Jurkat, Clone E6-1 (cell line): Measurements from ENCODE around the gene SMARCA4.
"Not testable (repeated sequence)": the region's sequence is repeated elsewhere in the genome, so short reads cannot be mapped to it uniquely, and the experiment has no call there.

ENCODE experiments used
- DNase-seq: peaks from one replicate; pipeline ENCODE4 v3.0.0-alpha.2; 2011; ENCODE audit warnings: low read depth, low spot score
- H3K4me3 ChIP-seq: 2 replicates; pipeline ENCODE4 v1.5.1; 2011; ENCODE audit warnings: mild to moderate bottlenecking, low read length, control low read depth, moderate library complexity

SMARCA4 gene

DNA sequence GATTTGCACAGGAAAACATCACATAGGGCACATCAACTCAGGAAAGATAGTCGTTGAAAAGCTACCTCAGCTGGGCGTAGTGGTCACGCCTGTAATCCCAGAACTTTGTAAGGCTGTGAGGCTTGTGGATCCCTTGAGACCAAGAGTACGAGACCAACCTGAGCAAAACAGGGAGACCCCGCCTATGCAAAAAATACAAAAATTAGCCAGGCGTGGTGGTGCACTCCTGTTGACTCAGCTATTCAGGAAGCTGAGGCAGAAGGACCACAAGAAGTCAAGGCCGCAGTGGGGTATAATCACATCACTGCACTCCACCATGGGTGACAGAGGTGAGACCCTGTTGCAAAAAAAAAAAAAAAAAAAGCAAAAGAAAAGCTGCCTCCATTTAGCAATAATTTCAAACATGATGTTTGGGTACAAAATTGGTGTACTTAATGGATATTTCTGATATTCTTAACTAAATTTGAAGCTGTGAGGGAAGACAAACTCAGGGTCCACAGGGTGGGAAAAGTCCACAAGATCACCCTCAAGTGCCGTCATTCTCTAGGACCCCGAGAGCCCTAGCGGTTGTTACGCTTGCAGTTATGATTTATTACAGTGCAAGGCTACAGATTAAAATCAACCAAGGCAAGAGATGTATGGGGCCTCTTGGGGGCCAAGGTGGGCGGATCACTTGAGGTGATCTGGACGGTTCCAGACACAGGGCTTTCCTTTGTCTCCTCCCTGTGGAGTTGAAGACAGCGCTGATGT is 86.0 kb downstream of the SMARCA4 start:
- DNase-seq, result no peak

DNA sequence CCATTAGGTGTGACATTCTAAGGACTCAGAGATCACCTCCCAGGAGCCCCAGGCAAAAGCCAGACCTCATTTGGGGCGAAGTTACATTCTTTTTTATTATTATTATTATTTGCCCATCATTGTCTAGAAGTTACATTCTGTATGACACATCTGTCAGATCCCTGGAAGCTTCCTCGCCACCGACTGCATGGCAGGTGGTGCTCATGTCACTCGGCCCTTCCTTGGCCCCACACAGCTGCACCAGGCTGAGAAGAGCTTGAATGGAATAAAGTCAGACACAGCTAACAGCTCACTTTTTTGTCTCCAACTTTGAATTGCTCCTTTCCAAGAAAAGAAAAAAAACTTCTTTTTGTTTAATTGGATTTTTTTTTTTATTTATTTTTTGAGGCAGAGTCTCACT is 87.0 kb downstream of the SMARCA4 start:
- no peak for DNase-seq
- H3K4me3 ChIP-seq, result no peak overlapping the region

More for the DNA sequence above, 86.0 kb downstream of the SMARCA4 start:
- H3K4me3 ChIP-seq, result no peak overlapping the region

GRCh38 chr19:11050323-11051114 is 89.7 kb downstream of the SMARCA4 start:
- no peak for DNase-seq
- H3K4me3 ChIP-seq, result no peak overlapping the region

DNA sequence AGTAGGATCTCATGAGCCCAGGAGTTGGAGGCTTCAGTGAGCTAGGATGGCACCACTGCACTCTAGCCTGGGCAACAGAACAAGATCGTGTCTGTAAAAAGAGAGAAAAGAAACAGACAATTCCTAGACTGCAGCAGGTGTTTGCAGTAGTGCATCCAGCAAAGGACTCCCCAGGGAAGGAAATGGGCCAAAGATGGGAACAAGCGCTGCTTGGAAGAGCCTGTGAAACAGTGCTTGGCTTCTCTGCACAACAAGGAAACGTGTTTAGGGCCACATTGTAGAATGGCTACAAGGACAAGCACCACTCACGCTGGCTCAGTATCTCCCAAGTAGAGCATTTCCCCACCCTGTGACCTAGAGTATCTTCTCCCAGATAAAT is 93.0 kb downstream of the SMARCA4 start:
- no peak overlapping the region for H3K4me3 ChIP-seq
- no peak for DNase-seq

GRCh38 chr19:11054200-11054599 is 93.4 kb downstream of the SMARCA4 start:
- no peak overlapping the region for H3K4me3 ChIP-seq
- no peak for DNase-seq

DNA sequence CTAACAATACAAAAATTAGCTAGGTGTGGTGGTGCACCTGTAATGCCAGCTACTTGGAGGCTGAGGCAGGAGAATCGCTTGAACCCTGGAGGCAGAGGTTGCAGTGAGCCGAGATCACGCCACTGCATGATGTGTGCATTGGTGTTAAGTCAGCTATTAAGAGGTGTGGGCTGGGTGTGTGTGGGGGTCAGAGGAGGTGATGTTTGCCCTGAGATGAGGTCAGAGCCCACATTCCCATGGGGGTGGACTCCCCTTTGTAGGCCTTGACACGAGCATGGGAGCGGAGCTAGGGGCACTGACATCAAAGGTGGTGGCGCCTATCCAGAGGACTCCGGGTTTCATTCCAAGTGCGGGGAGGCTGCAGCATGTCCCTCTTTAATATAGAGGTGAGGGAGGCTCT is 93.8 kb downstream of the SMARCA4 start:
- no peak for DNase-seq
- no peak overlapping the region for H3K4me3 ChIP-seq

DNA sequence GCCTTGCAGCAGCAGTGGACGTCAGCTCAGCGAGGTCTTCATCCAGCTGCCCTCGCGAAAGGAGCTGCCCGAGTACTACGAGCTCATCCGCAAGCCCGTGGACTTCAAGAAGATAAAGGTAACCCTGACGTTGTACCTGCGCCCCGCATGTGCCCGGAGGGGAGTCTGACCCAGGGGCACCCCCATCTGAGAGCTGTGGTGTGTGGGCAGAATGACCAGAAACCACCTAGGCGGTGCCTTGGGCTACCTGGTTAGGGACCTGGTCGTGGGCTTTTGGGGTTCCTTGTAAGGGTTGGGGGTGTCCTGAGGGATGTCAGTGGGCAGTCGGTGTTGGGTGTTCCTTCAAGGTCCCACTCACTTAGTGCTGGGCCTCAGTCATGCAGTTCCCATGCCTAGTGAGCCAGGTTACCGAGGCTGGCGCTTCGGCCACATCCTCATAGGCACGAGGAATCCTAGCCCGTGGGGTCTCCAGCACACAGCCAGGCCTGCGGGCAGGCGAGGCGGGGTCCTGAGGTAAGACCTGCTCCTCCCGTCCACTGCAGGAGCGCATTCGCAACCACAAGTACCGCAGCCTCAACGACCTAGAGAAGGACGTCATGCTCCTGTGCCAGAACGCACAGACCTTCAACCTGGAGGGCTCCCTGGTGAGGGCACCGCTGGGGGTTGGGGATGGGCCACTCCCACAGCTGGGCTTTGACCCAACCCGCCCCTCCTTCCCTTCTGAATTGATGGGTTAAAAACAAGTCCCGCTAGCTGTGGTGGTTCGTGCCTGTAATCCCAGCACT is 97.6 kb downstream of the SMARCA4 start:
- H3K4me3 ChIP-seq, result no peak overlapping the region
- DNase-seq, result no peak

DNA sequence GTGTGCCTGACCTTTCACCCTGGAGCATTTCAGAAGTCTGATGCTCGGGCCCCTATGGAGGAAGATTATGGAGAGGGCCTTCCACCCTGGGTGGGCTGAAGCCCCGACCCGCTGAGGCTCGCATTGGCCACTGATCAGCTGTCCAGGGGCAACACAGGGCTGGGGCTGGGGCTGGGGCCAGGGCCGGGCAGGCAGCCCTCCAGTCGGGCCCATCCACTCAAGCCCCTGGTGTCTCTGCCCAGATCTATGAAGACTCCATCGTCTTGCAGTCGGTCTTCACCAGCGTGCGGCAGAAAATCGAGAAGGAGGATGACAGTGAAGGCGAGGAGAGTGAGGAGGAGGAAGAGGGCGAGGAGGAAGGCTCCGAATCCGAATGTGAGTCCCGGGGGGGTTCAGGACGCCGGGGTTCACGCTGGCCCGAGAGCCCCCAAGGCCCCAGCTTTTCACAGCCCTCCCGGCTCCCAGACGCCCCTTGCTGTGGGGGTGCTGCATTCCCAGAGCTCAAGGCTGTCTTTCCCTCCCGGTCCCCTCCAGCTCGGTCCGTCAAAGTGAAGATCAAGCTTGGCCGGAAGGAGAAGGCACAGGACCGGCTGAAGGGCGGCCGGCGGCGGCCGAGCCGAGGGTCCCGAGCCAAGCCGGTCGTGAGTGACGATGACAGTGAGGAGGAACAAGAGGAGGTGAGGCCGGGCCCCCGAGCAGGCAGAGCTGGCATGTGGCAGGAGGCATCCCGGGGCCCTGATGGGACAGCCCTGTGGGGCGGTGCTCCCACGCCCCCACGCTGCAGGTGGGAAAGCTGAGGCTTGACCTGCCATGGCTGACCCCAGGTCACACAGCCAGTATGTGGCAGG is 98.9 kb downstream of the SMARCA4 start:
- DNase-seq, result no peak
- H3K4me3 ChIP-seq, result no peak overlapping the region

DNA sequence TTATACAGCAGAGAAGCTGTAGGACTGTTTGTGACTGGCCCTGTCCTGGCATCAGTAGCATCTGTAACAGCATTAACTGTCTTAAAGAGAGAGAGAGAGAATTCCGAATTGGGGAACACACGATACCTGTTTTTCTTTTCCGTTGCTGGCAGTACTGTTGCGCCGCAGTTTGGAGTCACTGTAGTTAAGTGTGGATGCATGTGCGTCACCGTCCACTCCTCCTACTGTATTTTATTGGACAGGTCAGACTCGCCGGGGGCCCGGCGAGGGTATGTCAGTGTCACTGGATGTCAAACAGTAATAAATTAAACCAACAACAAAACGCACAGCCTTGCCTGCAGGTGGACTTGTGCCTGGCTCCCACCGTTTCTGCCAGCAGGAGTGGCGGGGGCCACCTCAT is 101.1 kb downstream of the SMARCA4 start:
- H3K4me3 ChIP-seq, result no peak overlapping the region
- no peak for DNase-seq

DNA sequence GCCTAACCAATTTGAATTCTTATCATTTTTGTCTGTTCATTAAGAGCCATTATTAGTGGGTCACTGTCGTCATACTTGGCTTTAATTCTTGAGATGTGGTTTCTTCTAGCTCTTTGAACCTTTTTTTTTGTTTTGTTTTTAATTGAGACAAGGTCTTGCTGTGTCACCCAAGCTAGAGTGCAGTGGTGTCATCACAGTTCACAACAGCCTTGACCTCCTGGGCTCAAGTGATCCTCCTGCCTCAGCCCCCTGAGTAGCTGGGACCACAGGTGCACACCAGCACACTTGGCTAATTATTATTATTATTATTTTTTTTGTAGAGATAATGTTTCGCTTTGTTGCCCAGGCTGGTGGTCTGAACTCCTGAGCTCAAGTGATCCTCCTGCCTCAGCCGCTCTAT is 102.6 kb downstream of the SMARCA4 start:
- no peak for DNase-seq
- H3K4me3 ChIP-seq, result no peak overlapping the region

GRCh38 chr19:11064831-11065303 is 104.0 kb downstream of the SMARCA4 start:
- H3K4me3 ChIP-seq, result no peak overlapping the region
- no peak for DNase-seq

DNA sequence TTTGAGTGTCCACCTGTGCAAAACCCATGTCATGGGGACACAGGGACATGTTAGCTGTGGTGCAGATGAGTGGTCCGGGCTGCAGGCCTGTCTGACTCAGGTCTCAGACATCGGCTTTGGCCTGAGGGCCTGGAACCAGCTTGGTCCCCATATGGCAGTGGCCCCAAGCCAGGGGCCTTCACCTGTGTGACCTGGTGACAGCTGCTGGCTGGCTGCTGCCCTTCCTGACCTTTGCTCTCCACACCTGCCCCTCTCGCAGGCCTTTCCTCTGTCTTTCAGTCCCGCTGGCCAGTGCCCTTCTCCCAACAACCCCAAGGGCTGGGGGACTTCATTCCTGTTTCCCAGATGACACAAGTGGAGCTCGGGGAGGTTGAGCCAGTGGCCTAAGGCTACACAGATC is 105.5 kb downstream of the SMARCA4 start:
- H3K4me3 ChIP-seq, result no peak overlapping the region
- DNase-seq, result no peak

DNA sequence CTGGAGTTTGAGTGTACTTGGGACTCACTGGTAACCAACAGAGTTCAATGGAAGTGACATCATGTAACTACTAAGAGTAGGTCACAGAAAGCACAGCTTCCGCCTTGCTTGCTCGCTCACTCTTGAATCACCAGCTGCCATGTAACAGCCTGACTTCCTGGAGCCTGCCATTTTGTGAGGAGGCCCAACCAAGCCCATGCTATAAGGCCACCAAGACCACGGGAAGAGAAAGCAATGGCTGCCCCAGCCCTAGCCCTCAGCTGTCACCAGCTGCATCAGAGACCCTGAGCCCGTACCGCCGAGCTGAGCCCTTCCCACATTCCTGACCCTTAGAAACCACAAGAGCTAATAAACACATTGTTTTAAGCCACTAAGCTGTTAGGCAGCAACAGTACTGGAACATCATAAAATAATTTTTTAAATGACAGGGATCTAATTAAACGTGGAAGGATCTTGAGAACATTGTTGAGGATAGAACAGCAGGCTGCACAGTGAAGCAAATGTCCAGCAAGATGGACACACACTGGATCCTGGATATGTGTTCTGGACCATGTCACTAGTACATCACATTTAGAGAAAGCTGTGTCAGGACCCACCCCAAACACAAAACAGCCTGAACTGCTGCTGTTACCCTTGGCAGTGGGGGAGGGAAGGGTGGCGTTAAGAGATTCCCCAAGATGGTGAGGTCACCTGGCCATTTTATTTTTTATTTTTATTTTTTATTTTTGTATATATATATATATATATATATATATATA is 106.7 kb downstream of the SMARCA4 start:
- no peak overlapping the region for H3K4me3 ChIP-seq
- no peak for DNase-seq

DNA sequence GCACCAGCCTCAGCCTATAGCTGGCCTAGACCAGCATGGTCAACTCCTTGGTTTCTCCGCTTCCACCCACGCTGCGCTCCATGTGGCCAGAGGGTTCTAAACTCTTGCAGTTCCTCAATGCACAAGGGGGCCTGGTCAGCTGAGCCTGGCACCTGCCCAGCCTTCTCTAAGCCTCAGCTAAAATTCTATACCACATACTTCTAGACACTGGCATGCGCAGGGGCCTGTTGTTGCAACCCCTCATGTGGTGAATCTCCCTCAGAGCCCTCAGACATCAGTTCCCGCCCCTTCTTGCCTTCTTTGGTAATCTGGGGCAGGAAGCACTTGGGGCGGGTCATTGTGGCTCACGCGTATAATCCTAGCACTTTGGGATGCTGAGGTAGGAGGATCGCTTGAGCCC is 108.7 kb downstream of the SMARCA4 start:
- H3K4me3 ChIP-seq, result no peak overlapping the region
- DNase-seq, result no peak

DNA sequence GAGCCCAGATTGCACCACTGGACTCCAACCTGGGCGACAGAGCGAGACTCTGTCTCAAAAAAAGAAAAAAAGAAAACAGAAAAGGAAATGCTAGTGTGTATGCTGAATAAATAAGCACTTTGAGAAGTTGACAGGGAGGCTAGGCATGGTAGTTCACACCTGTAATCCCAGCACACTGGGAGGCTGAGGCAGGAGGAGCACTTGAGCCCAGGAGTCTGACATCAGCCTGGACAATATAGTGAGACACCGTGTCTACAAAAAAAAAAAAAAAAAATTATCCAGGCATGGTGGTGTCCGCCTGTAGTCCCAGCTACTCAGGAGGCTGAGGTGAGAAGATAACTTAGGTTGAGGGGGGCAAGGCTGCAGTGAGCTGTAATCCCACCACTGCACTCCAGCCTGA is 109.3 kb downstream of the SMARCA4 start:
- H3K4me3 ChIP-seq, result no peak overlapping the region
- no peak for DNase-seq

DNA sequence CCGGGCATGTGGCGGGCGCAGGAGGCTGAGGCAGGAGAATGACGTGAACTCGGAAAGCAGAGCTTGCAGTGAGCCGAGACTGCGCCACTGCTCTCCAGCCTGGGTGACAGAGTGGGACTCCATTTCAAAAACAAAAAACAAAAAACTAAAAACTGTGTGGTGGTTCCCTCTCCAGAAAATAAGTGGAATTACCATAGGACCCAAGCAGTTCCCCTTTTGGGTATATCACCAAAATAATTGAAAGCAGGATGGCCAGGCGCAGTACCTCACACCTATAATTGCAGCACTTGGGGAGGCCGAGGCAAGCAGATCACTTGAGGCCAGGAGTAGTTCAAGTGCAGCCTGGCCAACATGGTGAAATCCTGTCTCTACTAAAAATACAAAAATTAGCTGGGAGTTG is 112.7 kb downstream of the SMARCA4 start:
- no peak for DNase-seq
- no peak overlapping the region for H3K4me3 ChIP-seq

- DNase-seq, H3K4me3 ChIP-seq: not testable (repeated sequence)
Measured at GRCh38 chr19:11076792-11077191, 116.0 kb downstream of the SMARCA4 start.

DNA sequence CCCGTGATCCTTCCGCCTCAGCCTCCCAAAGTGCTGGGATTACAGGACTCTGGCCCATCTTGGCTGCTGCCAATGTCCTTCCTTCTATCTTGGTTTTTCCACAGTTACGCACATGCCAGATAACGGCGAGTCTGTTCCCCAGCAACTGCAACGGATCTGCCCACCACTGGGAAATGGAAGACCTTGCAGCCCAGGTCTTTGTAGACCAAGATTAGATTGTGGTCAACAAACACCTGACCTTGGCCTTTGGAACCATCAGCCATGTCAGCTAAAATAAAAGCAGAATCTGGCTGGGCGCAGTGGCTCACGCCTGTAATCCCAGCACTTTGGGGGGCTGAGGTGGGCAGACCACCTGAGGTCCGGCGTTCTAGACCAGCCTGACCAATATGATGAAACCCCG is 118.1 kb downstream of the SMARCA4 start:
- DNase-seq, result no peak
- H3K4me3 ChIP-seq, result no peak overlapping the region
